ENCODE data around the gene NCAN.
"Not testable (repeated sequence)": the region's sequence is repeated elsewhere in the genome, so short reads cannot be mapped to it uniquely, and the experiment has no call there.

NCAN gene

GRCh38 chr19:19193926-19194325 is 17.8 kb upstream of the NCAN start:
- DNase-seq = no peak

- DNase-seq = no peak
Observed at GRCh38 chr19:19201697-19202630, 9.8 kb upstream of the NCAN start.

GRCh38 chr19:19202707-19203011 is 9.1 kb upstream of the NCAN start:
- DNase-seq = no peak

- DNase-seq = peak; percentile 83
Observed at GRCh38 chr19:19203012-19203856, 8.5 kb upstream of the NCAN start, which contains the start of gene NR2C2AP. Gene NR2C2AP (minus strand): TSS chr19:19203414. CDS start chr19:19203060, 354 bp downstream.

GRCh38 chr19:19204181-19204580 is 7.6 kb upstream of the NCAN start:
- DNase-seq = no peak

GRCh38 chr19:19205416-19206410 is 6.0 kb upstream of the NCAN start:
- no peak for DNase-seq

GRCh38 chr19:19206938-19207337 is 4.8 kb upstream of the NCAN start:
- no peak for DNase-seq

GRCh38 chr19:19207637-19208572 is 3.9 kb upstream of the NCAN start:
- no peak for DNase-seq

- no peak for DNase-seq
Observed at GRCh38 chr19:19209372-19209771, 2.4 kb upstream of the NCAN start.

GRCh38 chr19:19212916-19213315 is 1.2 kb downstream of the NCAN start:
- no peak for DNase-seq

GRCh38 chr19:19213426-19214158 is 1.8 kb downstream of the NCAN start:
- DNase-seq = no peak

GRCh38 chr19:19214159-19214490 is 2.4 kb downstream of the NCAN start:
- DNase-seq = no peak

- DNase-seq = peak; percentile 56
Observed at GRCh38 chr19:19214892-19215291, 3.1 kb downstream of the NCAN start.

- DNase-seq = no peak
Observed at GRCh38 chr19:19215792-19216191, 4.0 kb downstream of the NCAN start.

GRCh38 chr19:19217099-19217498 is 5.3 kb downstream of the NCAN start:
- DNase-seq = peak; percentile 33

- DNase-seq = no peak
Observed at GRCh38 chr19:19218911-19219310, 7.2 kb downstream of the NCAN start.

- DNase-seq = not testable (repeated sequence)
Observed at GRCh38 chr19:19221000-19221399, 9.2 kb downstream of the NCAN start.

- DNase-seq = no peak
Observed at GRCh38 chr19:19223060-19223459, 11.3 kb downstream of the NCAN start.

- no peak for DNase-seq
Observed at GRCh38 chr19:19223636-19224035, 11.9 kb downstream of the NCAN start.

- DNase-seq = no peak
Observed at GRCh38 chr19:19224150-19224851, 12.5 kb downstream of the NCAN start.
